NCI-H2107 treated with DMSO at 0.1 percent for 48 hours (cell line): ENCODE results near the gene LRRC73.
"Not testable (repeated sequence)": the region's sequence is repeated elsewhere in the genome, so short reads cannot be mapped to it uniquely, and the experiment has no call there.

Source experiments
- DNase-seq: peaks from one replicate; lab custom pipeline; 2025; ENCODE audit not compliant: unreplicated experiment; lab: John Stamatoyannopoulos, UW

The LRRC73 gene

GRCh38 chr6:43509984-43510826 lies at the start of gene LRRC73:
Gene LRRC73, minus strand, starts transcription at chr6:43510346. Its CDS starts 561 bp downstream, at chr6:43509785.
- no peak for DNase-seq

GRCh38 chr6:43559328-43559727 lies 49.2 kb upstream of the LRRC73 start:
- DNase-seq, result no peak

- not testable (repeated sequence) for DNase-seq
Measured at GRCh38 chr6:43557620-43558019, 47.5 kb upstream of the LRRC73 start.

GRCh38 chr6:43547222-43547621 lies 37.1 kb upstream of the LRRC73 start:
- no peak for DNase-seq

GRCh38 chr6:43544461-43544860 lies 34.3 kb upstream of the LRRC73 start:
- no peak for DNase-seq

- DNase-seq, result no peak
Measured at GRCh38 chr6:43541774-43542471, 31.8 kb upstream of the LRRC73 start.

GRCh38 chr6:43540507-43540906 lies 30.4 kb upstream of the LRRC73 start:
- no peak for DNase-seq

- not testable (repeated sequence) for DNase-seq
Measured at GRCh38 chr6:43539409-43539808, 29.3 kb upstream of the LRRC73 start.

- DNase-seq, result not testable (repeated sequence)
Measured at GRCh38 chr6:43538986-43539385, 28.8 kb upstream of the LRRC73 start.

- DNase-seq, result no peak
Measured at GRCh38 chr6:43532201-43532600, 22.1 kb upstream of the LRRC73 start.

GRCh38 chr6:43524483-43524961 lies 14.4 kb upstream of the LRRC73 start:
- no peak for DNase-seq

GRCh38 chr6:43523284-43523683 lies 13.1 kb upstream of the LRRC73 start:
- DNase-seq, result no peak

- no peak for DNase-seq
Measured at GRCh38 chr6:43522547-43523261, 12.6 kb upstream of the LRRC73 start.

GRCh38 chr6:43521836-43522235 lies 11.7 kb upstream of the LRRC73 start:
- DNase-seq, result peak; percentile 37

GRCh38 chr6:43520097-43520496 lies 10.0 kb upstream of the LRRC73 start:
- DNase-seq, result no peak

GRCh38 chr6:43517505-43518357 lies 7.6 kb upstream of the LRRC73 start:
- DNase-seq, result no peak

- DNase-seq, result peak; percentile 89
Measured at GRCh38 chr6:43516697-43517504, 6.8 kb upstream of the LRRC73 start, which contains the start of the genes POLR1C and YIPF3. Gene POLR1C, plus strand, starts transcription at chr6:43517089. Its CDS starts 21 bp downstream, at chr6:43517110. Gene YIPF3, minus strand, starts transcription at chr6:43516926. Its CDS starts 119 bp downstream, at chr6:43516807.

GRCh38 chr6:43516367-43516696 lies 6.2 kb upstream of the LRRC73 start:
- DNase-seq, result no peak

GRCh38 chr6:43515808-43516207 lies 5.7 kb upstream of the LRRC73 start:
- DNase-seq, result no peak
